A549 treated with GW870086 at 1 μM for 4 hours (cell line): ENCODE measurements around the gene DAZ1. TPM values are rescaled to one million over a fixed set of nuclear protein-coding genes. Genes with fewer than 3 reads are reported as not detected.

Experiments
- total RNA-seq: library from RNA; stranded (reverse); fragments of 200-300 nt; extraction: Qiagen RNA extraction; gene quantifications from 5 replicates; pipeline ENCODE4 v1.2.3, GENCODE V29; 2022; ENCODE audit warnings: low read depth

The DAZ1 gene, protein sequence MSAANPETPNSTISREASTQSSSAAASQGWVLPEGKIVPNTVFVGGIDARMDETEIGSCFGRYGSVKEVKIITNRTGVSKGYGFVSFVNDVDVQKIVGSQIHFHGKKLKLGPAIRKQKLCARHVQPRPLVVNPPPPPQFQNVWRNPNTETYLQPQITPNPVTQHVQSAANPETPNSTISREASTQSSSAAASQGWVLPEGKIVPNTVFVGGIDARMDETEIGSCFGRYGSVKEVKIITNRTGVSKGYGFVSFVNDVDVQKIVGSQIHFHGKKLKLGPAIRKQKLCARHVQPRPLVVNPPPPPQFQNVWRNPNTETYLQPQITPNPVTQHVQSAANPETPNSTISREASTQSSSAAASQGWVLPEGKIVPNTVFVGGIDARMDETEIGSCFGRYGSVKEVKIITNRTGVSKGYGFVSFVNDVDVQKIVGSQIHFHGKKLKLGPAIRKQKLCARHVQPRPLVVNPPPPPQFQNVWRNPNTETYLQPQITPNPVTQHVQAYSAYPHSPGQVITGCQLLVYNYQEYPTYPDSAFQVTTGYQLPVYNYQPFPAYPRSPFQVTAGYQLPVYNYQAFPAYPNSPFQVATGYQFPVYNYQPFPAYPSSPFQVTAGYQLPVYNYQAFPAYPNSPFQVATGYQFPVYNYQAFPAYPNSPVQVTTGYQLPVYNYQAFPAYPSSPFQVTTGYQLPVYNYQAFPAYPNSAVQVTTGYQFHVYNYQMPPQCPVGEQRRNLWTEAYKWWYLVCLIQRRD
- total RNA-seq: not detected in 5 replicates

DNA sequence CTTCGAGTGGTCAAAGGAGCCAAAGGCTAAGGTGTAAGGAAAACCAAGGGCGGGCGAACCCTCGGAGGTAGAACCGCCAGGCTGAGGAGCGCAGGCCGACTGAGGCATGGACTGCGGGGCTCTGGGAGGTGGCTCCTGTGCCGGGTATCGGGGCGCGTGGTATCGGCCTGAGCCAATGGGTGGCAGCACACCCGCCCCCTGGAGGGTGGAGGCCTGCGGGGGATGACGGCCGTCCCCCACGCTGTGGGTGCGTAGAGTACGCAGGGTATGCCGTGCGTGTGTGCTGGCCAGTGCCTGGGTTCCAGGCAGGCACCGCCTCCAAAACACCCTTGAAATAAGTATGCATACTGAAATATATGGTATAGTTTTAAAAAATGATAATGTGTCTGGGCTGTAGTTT is at the start of gene DAZ1:
TSS of gene DAZ1 (minus strand) at position 101 of the 400 bp plus-strand sequence. CDS start 208 bp downstream, outside the sequence.

DNA sequence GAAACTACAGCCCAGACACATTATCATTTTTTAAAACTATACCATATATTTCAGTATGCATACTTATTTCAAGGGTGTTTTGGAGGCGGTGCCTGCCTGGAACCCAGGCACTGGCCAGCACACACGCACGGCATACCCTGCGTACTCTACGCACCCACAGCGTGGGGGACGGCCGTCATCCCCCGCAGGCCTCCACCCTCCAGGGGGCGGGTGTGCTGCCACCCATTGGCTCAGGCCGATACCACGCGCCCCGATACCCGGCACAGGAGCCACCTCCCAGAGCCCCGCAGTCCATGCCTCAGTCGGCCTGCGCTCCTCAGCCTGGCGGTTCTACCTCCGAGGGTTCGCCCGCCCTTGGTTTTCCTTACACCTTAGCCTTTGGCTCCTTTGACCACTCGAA is 20.4 kb upstream of the DAZ1 start, which contains the start of gene DAZ2:
TSS of gene DAZ2 (plus strand) at position 301 of the 400 bp plus-strand sequence. CDS start 208 bp downstream, outside the sequence.

Other genes starting within 250 kb of the DAZ1 start
- not detected in 5 replicates for gene BPY2, start 214.7 kb downstream of the DAZ1 start, total RNA-seq
- gene DAZ2, start 20.5 kb upstream of the DAZ1 start, total RNA-seq: not detected in 5 replicates